ENCODE measurements around the gene CCNO.

CCNO gene

GRCh38 chr5:55211184-55211874, 22.1 kb downstream of the CCNO start:
- Histone ChIP-seq H3K79me2 (ENCODE audit: low read length) (no peaks in the 10 kb centered on the region), H4K20me1 (ENCODE audit: insufficient read depth, low read length) (no peaks in the 10 kb centered on the region), H3K4me3 (ENCODE audit: low read length) (no peak overlapping the region), H3K4me1 (ENCODE audit: low read length) (no peaks in the 10 kb centered on the region), H3K4me2 (ENCODE audit: low read length) (no peak overlapping the region), H3K27ac (ENCODE audit: low read length) (no peak overlapping the region), H3K9ac (ENCODE audit: low read length) (no peak overlapping the region), H3K36me3 (replicated peaks; ENCODE audit: low read depth, low read length) (no peaks in the 10 kb centered on the region), H3K9me3 (ENCODE audit: insufficient read depth, low read length) (no peaks in the 10 kb centered on the region), H2AFZ (ENCODE audit: low read depth, low read length) (no peak overlapping the region), H3K27me3 (ENCODE audit: low read depth, low read length) (no peaks in the 10 kb centered on the region)
- TF ChIP-seq EZH2phosphoT487 (IDR thresholded peaks at IDR 0.05; ENCODE audit: low read depth) (no peak), CTCF (IDR thresholded peaks at IDR 0.05; ENCODE audit: low read depth, low read length) (no peak)

- Histone ChIP-seq H3K36me3 (replicated peaks; ENCODE audit: low read depth, low read length) (no peaks in the 10 kb centered on the region), H3K4me3 (ENCODE audit: low read length) (no peak overlapping the region), H3K27ac (ENCODE audit: low read length) (no peak overlapping the region), H3K4me1 (ENCODE audit: low read length) (no peaks in the 10 kb centered on the region), H3K4me2 (ENCODE audit: low read length) (no peak overlapping the region), H3K9ac (ENCODE audit: low read length) (no peak overlapping the region), H3K9me3 (ENCODE audit: insufficient read depth, low read length) (no peaks in the 10 kb centered on the region), H2AFZ (ENCODE audit: low read depth, low read length) (no peak overlapping the region), H3K79me2 (ENCODE audit: low read length) (no peaks in the 10 kb centered on the region), H4K20me1 (ENCODE audit: insufficient read depth, low read length) (no peaks in the 10 kb centered on the region), H3K27me3 (ENCODE audit: low read depth, low read length) (no peaks in the 10 kb centered on the region)
- TF ChIP-seq EZH2phosphoT487 (IDR thresholded peaks at IDR 0.05; ENCODE audit: low read depth) (no peak), CTCF (IDR thresholded peaks at IDR 0.05; ENCODE audit: low read depth, low read length) (no peak)
Observed at GRCh38 chr5:55205001-55205400, 28.4 kb downstream of the CCNO start.

- Histone ChIP-seq H3K4me3 (ENCODE audit: low read length) (no peak overlapping the region), H3K9ac (ENCODE audit: low read length) (no peak overlapping the region), H3K4me1 (ENCODE audit: low read length) (no peaks in the 10 kb centered on the region), H3K79me2 (ENCODE audit: low read length) (no peaks in the 10 kb centered on the region), H3K27me3 (ENCODE audit: low read depth, low read length) (peaks cover 22% of the 10 kb centered on the region), H3K27ac (ENCODE audit: low read length) (no peak overlapping the region), H2AFZ (ENCODE audit: low read depth, low read length) (no peak overlapping the region), H4K20me1 (ENCODE audit: insufficient read depth, low read length) (no peaks in the 10 kb centered on the region), H3K36me3 (replicated peaks; ENCODE audit: low read depth, low read length) (no peaks in the 10 kb centered on the region), H3K4me2 (ENCODE audit: low read length) (no peak overlapping the region), H3K9me3 (ENCODE audit: insufficient read depth, low read length) (no peaks in the 10 kb centered on the region)
- TF ChIP-seq CTCF (IDR thresholded peaks at IDR 0.05; ENCODE audit: low read depth, low read length) (no peak), EZH2phosphoT487 (IDR thresholded peaks at IDR 0.05; ENCODE audit: low read depth) (no peak)
Observed at GRCh38 chr5:55191165-55191564, 42.2 kb downstream of the CCNO start.

- no peak overlapping the region for H3K4me3 ChIP-seq (ENCODE audit: low read length)
- H3K4me1 ChIP-seq (ENCODE audit: low read length): no peaks in the 10 kb centered on the region
- no peak overlapping the region for H3K4me2 ChIP-seq (ENCODE audit: low read length)
- no peaks in the 10 kb centered on the region for H4K20me1 ChIP-seq (ENCODE audit: insufficient read depth, low read length)
- H3K27ac ChIP-seq (ENCODE audit: low read length): no peak overlapping the region
- H3K36me3 ChIP-seq (replicated peaks; ENCODE audit: low read depth, low read length): no peaks in the 10 kb centered on the region
- no peak overlapping the region for H3K9ac ChIP-seq (ENCODE audit: low read length)
- no peaks in the 10 kb centered on the region for H3K79me2 ChIP-seq (ENCODE audit: low read length)
- peaks cover 22% of the 10 kb centered on the region for H3K27me3 ChIP-seq (ENCODE audit: low read depth, low read length)
- no peak for TF ChIP-seq EZH2phosphoT487 (IDR thresholded peaks at IDR 0.05; ENCODE audit: low read depth)
- TF ChIP-seq CTCF (IDR thresholded peaks at IDR 0.05; ENCODE audit: low read depth, low read length): no peak
- H2AFZ ChIP-seq (ENCODE audit: low read depth, low read length): no peak overlapping the region
- H3K9me3 ChIP-seq (ENCODE audit: insufficient read depth, low read length): no peaks in the 10 kb centered on the region
Observed at GRCh38 chr5:55188656-55189540, 44.5 kb downstream of the CCNO start.
